Osteoblast (primary cell): ENCODE measurements around the gene POFUT1. TPM values are rescaled to one million over a fixed set of nuclear protein-coding genes. Genes with fewer than 3 reads are reported as not detected.
"Not testable (repeated sequence)": the region's sequence is repeated elsewhere in the genome, so short reads cannot be mapped to it uniquely, and the experiment has no call there.

ENCODE experiments used
- DNase-seq: peaks from one replicate; pipeline ENCODE4 v3.0.0; 2011; ENCODE audit warnings: low spot score, mixed read lengths; ENCODE audit not compliant: insufficient read length; ENCODE audit errors: missing footprints
- H2AFZ ChIP-seq: 2 replicates; pipeline ENCODE4 v1.6.0; 2011; ENCODE audit warnings: mild to moderate bottlenecking, low read length
- H3K27ac ChIP-seq: 2 replicates; pipeline ENCODE4 v1.5.1; 2011; ENCODE audit warnings: mild to moderate bottlenecking, low read depth, low read length, moderate library complexity
- H3K27me3 ChIP-seq: 2 replicates; pipeline ENCODE4 v1.6.0; 2012; ENCODE audit warnings: mild to moderate bottlenecking, control low read depth, inconsistent platforms, low read length, moderate library complexity; ENCODE audit not compliant: insufficient read depth
- H3K36me3 ChIP-seq: 2 replicates; pipeline ENCODE4 v1.5.1; 2011; ENCODE audit warnings: mild to moderate bottlenecking, low read length, control low read depth, moderate library complexity; ENCODE audit not compliant: insufficient read depth
- H3K4me1 ChIP-seq: 2 replicates; pipeline ENCODE4 v1.5.1; 2011; ENCODE audit warnings: mild to moderate bottlenecking, low read length, control low read depth, moderate library complexity; ENCODE audit not compliant: insufficient read depth
- H3K4me2 ChIP-seq: 2 replicates; pipeline ENCODE4 v1.6.0; 2011; ENCODE audit warnings: mild to moderate bottlenecking, low read length; ENCODE audit not compliant: insufficient read depth
- H3K4me3 ChIP-seq: fragments of 200-600 bp; sonication (generic); 3 replicates; pipeline ENCODE4 v1.5.1; 2012; ENCODE audit warnings: mild to moderate bottlenecking, low read length, inconsistent platforms; ENCODE audit not compliant: insufficient read depth
- H3K79me2 ChIP-seq: 2 replicates; pipeline ENCODE4 v1.6.0; 2012; ENCODE audit warnings: mild to moderate bottlenecking, low read length, control low read depth, inconsistent platforms; ENCODE audit not compliant: insufficient read depth
- H3K9me3 ChIP-seq: 2 replicates; pipeline ENCODE4 v1.5.1; 2011; ENCODE audit warnings: low read depth, low read length, control low read depth
- H4K20me1 ChIP-seq: 2 replicates; pipeline ENCODE4 v1.6.0; 2012; ENCODE audit warnings: mild to moderate bottlenecking, low read length, control low read depth; ENCODE audit not compliant: insufficient read depth
- CTCF ChIP-seq: IDR thresholded peaks from 2 replicates; pipeline ENCODE4 v1.5.1; 2011; ENCODE audit warnings: mild to moderate bottlenecking, low read depth, low read length, moderate library complexity; ENCODE audit errors: extremely low read depth
- total RNA-seq: library from RNA; depleted of rRNA; stranded (reverse); fragments of >200 nt; gene quantifications from 2 replicates; pipeline ENCODE4 v1.2.3, GENCODE V29; 2012

The POFUT1 gene
- total RNA-seq, 1 donor: 40.9 TPM

- no peak for TF ChIP-seq CTCF
- H3K9me3 ChIP-seq: no peaks in the 10 kb centered on the region
- peak overlapping the region; percentile 92 for H3K4me2 ChIP-seq
- peak overlapping the region; percentile 61 for H3K27ac ChIP-seq
- peaks cover 11% of the 10 kb centered on the region for H3K79me2 ChIP-seq
- peaks cover 2% of the 10 kb centered on the region for H4K20me1 ChIP-seq
- peak; percentile 86 for DNase-seq
- H3K27me3 ChIP-seq: no peaks in the 10 kb centered on the region
- H2AFZ ChIP-seq: peak overlapping the region; percentile 70
- peaks cover 7% of the 10 kb centered on the region for H3K36me3 ChIP-seq
- peaks cover 13% of the 10 kb centered on the region for H3K4me1 ChIP-seq
- peak overlapping the region; percentile 80 for H3K4me3 ChIP-seq
Measured at GRCh38 chr20:32190616-32191415, 16.9 kb upstream of the POFUT1 start.

- Histone ChIP-seq H3K4me3 (no peak overlapping the region), H3K79me2 (peaks cover 11% of the 10 kb centered on the region), H3K27ac (no peak overlapping the region), H3K4me1 (peaks cover 13% of the 10 kb centered on the region), H3K27me3 (no peaks in the 10 kb centered on the region), H2AFZ (no peak overlapping the region), H4K20me1 (peaks cover 3% of the 10 kb centered on the region), H3K36me3 (peaks cover 13% of the 10 kb centered on the region), H3K9me3 (no peaks in the 10 kb centered on the region), H3K4me2 (no peak overlapping the region)
- TF ChIP-seq CTCF: no peak
- DNase-seq: no peak
Measured at GRCh38 chr20:32191422-32191821, 16.3 kb upstream of the POFUT1 start.

GRCh38 chr20:32191873-32192272 is 15.8 kb upstream of the POFUT1 start:
- peaks cover 11% of the 10 kb centered on the region for H3K79me2 ChIP-seq
- no peak overlapping the region for H2AFZ ChIP-seq
- no peaks in the 10 kb centered on the region for H3K9me3 ChIP-seq
- peaks cover 13% of the 10 kb centered on the region for H3K4me1 ChIP-seq
- H3K27ac ChIP-seq: no peak overlapping the region
- no peak for TF ChIP-seq CTCF
- H3K4me2 ChIP-seq: no peak overlapping the region
- peaks cover 3% of the 10 kb centered on the region for H4K20me1 ChIP-seq
- peaks cover 15% of the 10 kb centered on the region for H3K36me3 ChIP-seq
- peak; percentile 73 for DNase-seq
- no peak overlapping the region for H3K4me3 ChIP-seq
- no peaks in the 10 kb centered on the region for H3K27me3 ChIP-seq

- DNase-seq: no peak
- Histone ChIP-seq H3K27ac (no peak overlapping the region), H3K36me3 (peaks cover 19% of the 10 kb centered on the region)
Measured at GRCh38 chr20:32192698-32193097, 15.0 kb upstream of the POFUT1 start.

GRCh38 chr20:32193336-32193735 is 14.3 kb upstream of the POFUT1 start:
- H3K27ac ChIP-seq, H2AFZ ChIP-seq, DNase-seq, H3K4me3 ChIP-seq, H3K27me3 ChIP-seq, H4K20me1 ChIP-seq, H3K4me2 ChIP-seq, H3K9me3 ChIP-seq: not testable (repeated sequence)
- peaks cover 24% of the 10 kb centered on the region for H3K36me3 ChIP-seq
- H3K79me2 ChIP-seq: peaks cover 11% of the 10 kb centered on the region
- peaks cover 13% of the 10 kb centered on the region for H3K4me1 ChIP-seq

More at GRCh38 chr20:32192698-32193097, 15.0 kb upstream of the POFUT1 start:
- peaks cover 13% of the 10 kb centered on the region for H3K4me1 ChIP-seq
- no peak overlapping the region for H3K4me3 ChIP-seq
- H4K20me1 ChIP-seq: peaks cover 3% of the 10 kb centered on the region
- peaks cover 11% of the 10 kb centered on the region for H3K79me2 ChIP-seq
- H3K9me3 ChIP-seq: no peaks in the 10 kb centered on the region
- no peaks in the 10 kb centered on the region for H3K27me3 ChIP-seq
- H2AFZ ChIP-seq: no peak overlapping the region
- TF ChIP-seq CTCF: no peak
- no peak overlapping the region for H3K4me2 ChIP-seq
